ENCODE data around the gene THEM5.

The THEM5 gene

DNA sequence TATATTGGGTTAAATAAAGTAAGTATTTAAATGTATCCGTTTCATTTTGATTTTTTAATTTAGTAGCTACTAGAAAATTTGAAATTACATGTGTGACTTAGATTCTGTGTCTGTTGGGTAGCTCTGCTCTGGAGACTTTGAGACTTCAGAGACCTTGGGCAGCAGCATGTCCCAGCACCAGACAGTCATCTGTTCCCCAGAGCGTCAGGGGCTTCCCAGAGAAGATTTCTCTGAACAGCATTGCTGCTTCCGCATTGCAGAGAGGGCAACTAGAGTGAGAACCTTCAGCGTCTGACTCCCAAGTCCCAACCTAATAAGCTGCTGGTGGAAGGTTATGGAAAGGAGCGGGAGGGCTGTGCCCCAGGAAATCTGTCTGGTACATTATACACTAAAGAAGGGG, 54.9 kb downstream of the THEM5 start:
- DNase-seq = no peak

Measured in fibroblast of skin of abdomen (primary cell).